ENCODE results near the gene BOD1.

- TF ChIP-seq MAX (IDR thresholded peaks at IDR 0.05) (peak; percentile 77), CTCF (IDR thresholded peaks at IDR 0.05; ENCODE audit: low read depth, low read length, missing input control) (no peak), TAF1 (conservative IDR thresholded peaks at IDR 0.05) (no peak)
These were observed 6.9 kb upstream of the BOD1 start for GRCh38 chr5:173623296-173623771.

All from liver (tissue), 3 donors.